H1 (cell line): ENCODE data around the gene TRAF5.

Source experiments
- CTCF ChIP-seq, 3 experiments: IDR thresholded peaks; 1 replicate in 2 of 3; 2 replicates in 1 of 3; pipeline versions ENCODE4 v1.5.1 to v1.6.1; 2011; ENCODE audit warnings: low read length in 3 of 3, mild to moderate bottlenecking in 3 of 3, inconsistent platforms in 2 of 3, low read depth in 1 of 3, moderate library complexity in 1 of 3; ENCODE audit not compliant: insufficient read depth in 1 of 3; ENCODE audit errors: control extremely low read depth in 1 of 3
- SUZ12 ChIP-seq: fragments of 200-600 bp; sonication (generic); IDR thresholded peaks from 2 replicates; pipeline ENCODE4 v1.6.1; 2012; ENCODE audit warnings: mild to moderate bottlenecking, inconsistent platforms, low read length, moderate library complexity, mixed read lengths

- TF ChIP-seq SUZ12, result no peak
- no peak for TF ChIP-seq CTCF (IDR thresholded peaks at IDR 0.05; ENCODE audit: control extremely low read depth in 1 of 3, insufficient read depth in 1 of 3, low read depth in 1 of 3, low read length in 3 of 3)
These were observed 11.6 kb downstream of the TRAF5 start for GRCh38 chr1:211338224-211338620.
